ENCODE measurements around the gene WASHC4.
A peak's percentile ranks its signal among the peaks of the same experiment; 100 is the strongest.
"Not testable (repeated sequence)": the region's sequence is repeated elsewhere in the genome, so short reads cannot be mapped to it uniquely, and the experiment has no call there.

The WASHC4 gene

DNA sequence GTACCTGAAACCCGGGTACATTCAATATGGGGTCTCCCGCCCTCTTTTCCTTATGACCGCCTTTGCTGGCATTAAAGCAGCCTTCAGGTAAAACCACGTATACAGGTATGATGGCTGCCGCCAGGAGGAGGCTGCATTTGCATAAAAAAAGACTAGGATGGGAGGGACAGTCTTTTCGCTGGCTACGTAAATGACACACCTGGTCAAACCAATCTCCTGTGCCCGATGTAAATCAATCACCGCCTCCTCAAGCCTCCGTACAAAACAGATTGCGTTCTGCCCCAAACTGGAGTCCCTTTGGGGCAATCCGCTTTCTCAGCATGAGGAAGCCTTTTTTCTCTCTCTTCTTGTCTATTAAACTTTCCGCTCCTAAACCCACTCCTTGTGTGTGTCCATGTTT lies 15.2 kb upstream of the WASHC4 start:
- DNase-seq (ENCODE audit: low spot score): no peak

DNA sequence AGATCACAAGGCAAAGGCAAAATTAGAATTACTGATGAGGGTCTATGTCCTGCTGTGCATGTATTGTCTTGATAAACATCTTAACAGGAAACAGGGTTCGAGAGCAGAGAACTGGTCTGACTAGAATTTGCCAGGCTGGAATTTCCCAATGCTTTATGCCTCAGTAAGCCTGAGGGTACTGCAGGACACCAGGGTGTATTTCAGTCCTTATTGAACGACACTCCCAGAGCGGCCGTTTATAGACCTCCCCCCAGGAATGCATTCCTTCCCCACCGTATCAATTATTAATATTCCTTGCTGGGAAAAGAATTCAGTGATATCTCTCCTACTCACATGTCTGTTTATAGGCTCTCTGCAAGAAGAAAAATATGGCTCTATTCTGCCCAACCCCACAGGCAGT lies 12.2 kb upstream of the WASHC4 start:
- not testable (repeated sequence) for DNase-seq (ENCODE audit: low spot score)

- no peak for DNase-seq (ENCODE audit: low spot score)
Measured at GRCh38 chr12:105099356-105099755, 8.2 kb upstream of the WASHC4 start.

DNA sequence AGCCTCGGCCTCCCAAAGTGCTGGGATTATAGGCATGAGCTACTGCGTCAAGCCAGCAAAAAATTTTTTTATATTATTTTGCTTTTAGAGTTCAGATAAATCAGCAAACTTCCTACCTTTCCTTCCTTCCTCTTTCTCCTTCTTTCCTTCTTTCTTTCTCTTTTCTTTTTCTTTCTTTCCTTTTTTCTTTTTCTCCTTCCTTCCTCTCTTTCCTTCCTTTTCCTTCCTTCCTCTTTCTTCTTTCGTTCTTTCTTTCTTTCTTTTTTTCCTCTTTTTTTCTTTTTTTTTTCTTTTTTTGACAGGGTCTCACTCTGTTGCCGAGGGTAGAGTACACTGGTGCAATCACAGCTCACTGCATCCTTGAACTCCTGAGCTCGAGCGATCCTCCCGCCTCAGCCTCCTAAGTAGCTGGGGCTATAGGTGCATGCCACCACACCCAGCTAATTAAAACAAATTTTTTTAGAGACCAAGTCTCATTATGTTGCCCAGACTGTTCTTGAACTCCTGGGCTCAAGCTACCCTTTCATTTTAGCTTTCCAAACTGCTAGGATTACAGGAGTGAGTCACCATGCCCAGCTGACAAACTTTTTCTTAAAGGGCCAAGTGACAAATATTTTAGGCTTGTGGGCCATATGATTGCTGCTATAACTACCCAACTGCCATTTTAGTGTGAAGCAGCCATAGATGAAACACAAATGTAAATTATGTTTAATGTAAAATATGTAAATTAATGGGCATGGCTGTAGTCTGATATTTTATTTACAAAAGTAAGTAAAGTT lies 7.1 kb upstream of the WASHC4 start:
- DNase-seq (ENCODE audit: low spot score): no peak

GRCh38 chr12:105100998-105101397 lies 6.5 kb upstream of the WASHC4 start:
- DNase-seq (ENCODE audit: low spot score): no peak

- no peak for DNase-seq (ENCODE audit: low spot score)
Measured at GRCh38 chr12:105102673-105103072, 4.9 kb upstream of the WASHC4 start.

DNA sequence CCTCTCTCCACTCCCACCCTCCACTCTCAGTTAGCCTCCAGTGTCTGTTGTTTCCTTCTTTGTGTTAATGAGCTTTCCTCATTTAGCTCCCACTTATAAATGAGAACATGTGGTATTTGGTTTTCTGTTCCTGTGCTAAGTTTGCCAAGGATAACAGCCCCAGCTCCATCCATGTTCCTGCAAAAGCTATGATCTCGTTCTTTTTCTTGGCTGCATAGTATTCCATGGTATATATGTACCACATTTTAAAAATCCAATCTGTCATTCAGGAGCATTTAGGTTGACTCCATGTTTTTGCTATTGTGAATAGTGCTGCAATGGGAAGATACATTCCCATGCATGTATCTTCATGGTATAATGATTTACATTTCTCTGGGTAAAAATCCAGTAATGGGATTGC lies 2.8 kb upstream of the WASHC4 start:
- no peak for DNase-seq (ENCODE audit: low spot score)

DNA sequence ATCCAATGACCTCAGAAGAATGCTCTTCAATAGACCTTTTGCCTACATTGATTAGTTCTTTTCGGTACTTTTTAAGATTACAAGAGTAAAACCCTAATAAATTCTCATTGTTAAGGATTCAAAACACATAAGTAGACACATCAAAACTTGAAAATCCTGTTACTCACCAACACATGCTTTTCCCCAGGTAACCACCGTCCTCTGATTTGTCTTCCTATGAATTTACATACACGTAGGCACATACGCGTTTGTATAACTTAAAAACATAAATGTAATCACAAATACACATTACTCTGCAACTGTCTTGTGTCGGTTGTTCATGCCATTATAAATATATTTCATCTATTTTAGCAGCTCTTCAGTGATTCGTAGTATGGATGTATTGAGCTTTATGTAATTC lies 910 bp upstream of the WASHC4 start:
- DNase-seq (ENCODE audit: low spot score): no peak

DNA sequence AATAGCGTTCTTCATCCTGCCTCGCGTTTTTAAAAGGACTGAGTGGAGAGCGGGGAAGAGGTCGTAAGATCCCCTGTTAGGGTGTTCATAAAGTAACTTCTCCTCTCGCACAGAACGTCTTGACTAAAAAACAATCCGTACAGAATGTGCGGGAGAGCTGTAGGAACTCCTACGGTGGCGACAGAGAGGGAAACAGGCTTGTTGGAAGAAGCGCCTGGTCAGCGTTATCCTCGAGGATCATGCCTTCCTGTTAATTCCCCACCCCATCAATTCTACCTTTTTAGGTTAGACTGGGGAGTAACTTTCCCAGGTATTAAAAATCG lies 399 bp upstream of the WASHC4 start:
- no peak for DNase-seq (ENCODE audit: low spot score)

- no peak for DNase-seq (ENCODE audit: low spot score)
Measured at GRCh38 chr12:105109465-105110212, 2.1 kb downstream of the WASHC4 start.

GRCh38 chr12:105110851-105111250 lies 3.3 kb downstream of the WASHC4 start:
- DNase-seq (ENCODE audit: low spot score): no peak

DNA sequence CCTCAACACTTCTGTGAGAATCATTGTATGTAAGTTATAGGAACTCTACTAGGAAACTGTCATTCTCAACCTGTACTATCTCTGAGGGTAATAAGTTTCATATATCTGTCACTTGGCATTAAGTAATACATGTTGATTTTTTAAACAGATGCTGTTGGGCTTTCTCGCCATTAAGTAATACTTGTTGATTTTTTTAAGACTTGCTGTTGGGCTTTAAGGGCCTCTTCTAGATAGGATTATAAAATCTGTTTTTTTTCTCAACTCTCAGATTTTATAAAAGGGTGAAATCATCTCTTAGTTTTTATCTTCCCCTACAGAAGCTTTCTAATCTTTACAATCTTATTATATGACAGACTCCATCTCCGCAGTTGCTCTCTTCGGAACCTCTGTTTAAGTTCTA lies 5.6 kb downstream of the WASHC4 start:
- DNase-seq (ENCODE audit: low spot score): no peak

- DNase-seq (ENCODE audit: low spot score): no peak
Measured at GRCh38 chr12:105116969-105117368, 9.4 kb downstream of the WASHC4 start.

GRCh38 chr12:105120551-105120950 lies 13.0 kb downstream of the WASHC4 start:
- no peak for DNase-seq (ENCODE audit: low spot score)

GRCh38 chr12:105138248-105138647 lies 30.7 kb downstream of the WASHC4 start:
- no peak for DNase-seq (ENCODE audit: low spot score)

DNA sequence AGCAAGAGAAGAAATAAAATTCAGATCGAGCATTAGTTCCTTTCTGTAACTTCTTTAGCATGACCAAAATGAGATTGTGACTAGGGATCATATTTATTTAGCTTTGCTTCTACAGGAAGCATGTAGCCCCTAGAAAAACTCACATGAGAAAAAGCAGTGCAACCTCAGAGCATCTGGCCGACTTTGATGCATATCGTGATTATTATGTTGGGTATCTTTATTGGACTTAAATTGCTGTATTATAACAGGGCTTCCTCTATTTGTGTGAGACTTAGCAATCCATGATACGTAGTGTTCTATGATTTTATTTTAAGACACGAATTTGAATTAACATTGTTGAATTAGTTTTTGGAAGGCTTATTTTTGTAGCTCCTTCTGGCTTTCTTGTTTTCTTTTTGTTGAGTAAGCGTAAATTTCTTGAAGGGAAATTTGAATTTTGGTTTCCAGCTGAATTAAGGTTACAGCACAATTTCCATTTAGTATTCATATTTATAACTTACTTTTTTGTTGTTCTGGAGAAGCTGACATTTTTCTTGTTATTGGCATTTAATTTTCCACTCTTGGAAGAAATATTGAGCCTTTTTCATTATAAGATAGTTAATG lies 33.9 kb downstream of the WASHC4 start:
- no peak for DNase-seq (ENCODE audit: low spot score)

- DNase-seq (ENCODE audit: low spot score): peak; percentile 24
Measured at GRCh38 chr12:105142259-105142658, 34.7 kb downstream of the WASHC4 start.

DNA sequence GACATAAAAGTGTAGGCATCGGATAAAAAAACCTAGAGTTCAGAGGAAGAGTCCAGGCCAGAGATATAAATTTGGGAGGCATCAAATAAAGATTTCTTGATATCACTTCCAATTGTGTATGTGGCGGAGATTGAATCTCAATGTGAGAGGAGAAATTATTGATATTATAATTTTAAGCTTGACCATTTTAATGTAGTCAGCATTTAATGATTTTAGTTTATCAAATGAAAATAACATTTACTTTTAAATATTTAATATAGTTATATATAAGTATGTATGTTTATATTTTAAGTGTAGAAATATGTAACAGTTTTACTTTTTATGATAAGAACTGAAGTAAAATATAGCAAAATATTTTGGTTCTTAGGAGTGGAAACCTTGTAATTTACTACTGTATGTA lies 48.7 kb downstream of the WASHC4 start:
- no peak for DNase-seq (ENCODE audit: low spot score)

GRCh38 chr12:105157606-105158005 lies 50.1 kb downstream of the WASHC4 start:
- no peak for DNase-seq (ENCODE audit: low spot score)

DNA sequence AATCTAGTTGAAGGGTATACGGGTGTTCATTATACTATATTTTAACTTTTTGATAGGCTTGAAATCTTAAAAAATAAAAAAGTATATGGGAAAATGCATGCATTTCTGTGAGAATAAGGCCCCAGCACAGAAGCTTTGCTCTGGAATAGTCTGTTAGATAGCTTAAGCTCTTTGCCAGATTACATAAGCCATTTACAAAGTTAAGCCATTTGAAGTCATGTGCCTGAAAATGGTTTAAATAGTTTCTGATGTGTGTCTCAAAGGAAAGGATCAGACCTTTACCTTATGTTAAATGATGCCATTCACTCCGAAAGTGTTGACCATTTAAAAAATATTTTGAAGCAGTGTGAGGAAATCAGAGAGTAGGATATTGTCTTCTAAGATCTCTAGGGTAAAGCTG lies 51.3 kb downstream of the WASHC4 start:
- DNase-seq (ENCODE audit: low spot score): no peak

GRCh38 chr12:105162174-105162573 lies 54.6 kb downstream of the WASHC4 start:
- no peak for DNase-seq (ENCODE audit: low spot score)

GRCh38 chr12:105164068-105164467 lies 56.5 kb downstream of the WASHC4 start:
- no peak for DNase-seq (ENCODE audit: low spot score)

DNA sequence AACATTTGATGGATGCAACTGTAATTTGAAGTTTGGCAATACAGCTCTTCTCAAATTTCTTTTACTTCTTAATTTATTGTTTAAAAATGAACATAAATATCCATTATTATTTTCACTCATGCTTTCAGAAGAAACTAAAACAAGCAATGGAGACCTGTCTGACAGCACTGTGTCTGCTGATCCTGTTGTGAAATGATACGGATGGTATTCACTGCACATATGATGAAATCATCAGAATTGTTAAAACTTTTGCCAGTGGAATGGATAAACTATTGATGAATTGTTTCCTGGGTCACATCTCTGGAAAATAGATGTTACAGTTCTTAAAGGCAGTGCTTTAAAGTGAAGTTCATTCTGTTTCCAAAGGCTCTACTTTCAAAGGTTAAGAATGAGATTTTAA lies 59.2 kb downstream of the WASHC4 start:
- no peak for DNase-seq (ENCODE audit: low spot score)
